Effector CD4-positive, alpha-beta T cell (primary cell): Measurements from ENCODE around the gene IQSEC2.

Source experiments
- DNase-seq: peaks from one replicate; pipeline ENCODE4 v3.0.0-alpha.2; 2020

IQSEC2 gene

DNA sequence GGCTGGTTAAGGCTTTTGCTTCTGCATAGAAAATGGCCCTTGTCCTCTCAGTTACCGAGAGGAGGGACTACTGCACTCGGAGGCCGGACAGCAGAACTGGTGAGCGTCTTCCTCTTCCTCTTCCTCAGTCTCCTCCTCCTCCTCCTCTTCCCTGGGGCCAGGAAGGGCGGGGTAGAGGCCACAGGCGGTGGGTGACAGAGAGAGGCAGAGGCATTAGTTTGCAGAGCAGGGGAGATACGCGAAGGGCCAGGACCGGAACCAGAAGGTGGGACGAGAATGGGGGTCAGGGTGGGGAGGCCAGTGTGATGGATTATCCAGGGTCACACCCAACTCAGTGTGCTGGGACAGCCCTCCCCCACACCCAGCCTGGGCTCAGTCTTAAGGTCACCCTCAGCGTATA, 14.5 kb downstream of the IQSEC2 start:
- no peak for DNase-seq

GRCh38 chrX:53265771-53266574, 15.4 kb downstream of the IQSEC2 start:
- no peak for DNase-seq

GRCh38 chrX:53263597-53264094, 17.7 kb downstream of the IQSEC2 start:
- no peak for DNase-seq

GRCh38 chrX:53262918-53263394, 18.4 kb downstream of the IQSEC2 start:
- DNase-seq: no peak

- DNase-seq: no peak
These were observed 19.0 kb downstream of the IQSEC2 start for GRCh38 chrX:53262189-53262917.

DNA sequence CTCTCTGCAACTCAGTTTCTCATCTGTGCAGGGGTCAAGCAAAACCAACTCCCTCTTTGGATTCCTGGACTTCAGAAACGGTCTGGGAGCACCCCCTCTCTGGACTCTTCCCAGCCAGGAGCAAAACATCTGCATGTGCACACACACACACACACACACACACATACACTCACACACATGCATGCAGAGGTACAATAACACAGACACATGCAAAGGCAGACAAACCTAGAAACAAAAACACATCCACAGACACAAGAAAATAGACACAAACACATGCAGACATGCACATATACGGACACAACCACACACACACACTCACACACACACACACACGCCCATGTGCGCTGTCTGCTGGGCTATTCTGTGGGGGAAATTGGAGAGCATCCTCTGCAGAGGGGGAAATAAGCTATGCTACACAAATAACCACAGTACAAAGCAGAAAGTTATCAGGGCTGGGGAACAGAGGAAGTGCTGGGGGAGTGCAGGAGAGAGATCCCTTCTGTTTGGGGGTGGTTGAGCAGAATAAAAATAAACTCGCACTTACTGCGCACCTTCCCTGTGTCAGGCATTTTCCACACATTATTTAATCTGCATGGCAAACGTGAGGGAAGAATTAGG, 19.9 kb downstream of the IQSEC2 start:
- DNase-seq: no peak

- no peak for DNase-seq
These were observed 20.5 kb downstream of the IQSEC2 start for GRCh38 chrX:53260836-53261235.

- DNase-seq: no peak
These were observed 23.5 kb downstream of the IQSEC2 start for GRCh38 chrX:53257670-53258423.

DNA sequence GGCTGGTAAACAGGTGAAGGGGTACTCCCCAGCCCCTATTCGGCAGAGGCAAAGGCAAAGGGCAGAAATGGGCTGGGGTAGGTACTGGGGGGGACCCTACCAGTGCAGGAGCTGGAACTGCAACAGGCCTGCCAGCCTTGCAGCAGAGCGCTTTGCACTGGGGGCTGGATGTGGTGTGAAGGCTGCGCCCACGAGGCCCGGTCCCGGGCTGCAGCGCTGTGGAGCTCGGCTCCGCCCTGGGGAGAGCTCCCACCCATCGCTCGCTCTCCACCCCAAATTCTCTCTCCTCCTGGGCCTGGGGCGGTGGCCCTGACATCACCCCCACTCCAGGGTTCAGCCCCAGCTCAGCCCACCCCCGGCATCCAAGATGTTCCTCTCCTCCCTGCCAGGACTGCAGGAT, 24.2 kb downstream of the IQSEC2 start:
- DNase-seq: no peak

DNA sequence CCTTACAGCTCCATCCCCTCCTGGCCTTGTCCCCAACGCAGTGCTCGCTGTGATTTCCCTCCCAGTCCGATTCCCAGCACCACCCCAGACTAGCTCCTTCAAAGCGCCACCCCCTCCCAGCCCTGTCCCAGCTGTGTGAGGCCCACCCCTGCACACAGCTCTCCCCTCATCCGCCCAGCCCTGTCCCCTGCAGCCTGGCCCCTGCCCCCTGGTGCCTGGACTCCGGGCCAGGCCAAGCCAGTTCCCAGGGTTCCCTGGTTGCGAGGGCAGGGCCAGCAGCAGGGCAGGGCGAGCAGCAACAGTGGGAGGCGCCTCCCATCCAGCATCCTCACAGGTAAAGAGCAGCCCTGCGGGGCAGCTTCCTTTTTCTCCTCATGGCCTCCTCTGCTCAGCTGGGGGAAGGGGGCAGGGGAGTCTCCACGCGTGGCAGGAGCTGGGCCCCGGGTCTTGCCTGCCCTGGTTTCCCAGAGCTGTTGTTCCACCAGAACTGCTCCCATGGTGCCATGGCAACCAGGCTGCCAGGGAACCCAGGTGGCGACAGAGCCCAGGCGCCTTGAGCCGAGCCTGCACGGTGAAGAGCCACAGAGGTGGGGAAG, 24.8 kb downstream of the IQSEC2 start:
- no peak for DNase-seq

DNA sequence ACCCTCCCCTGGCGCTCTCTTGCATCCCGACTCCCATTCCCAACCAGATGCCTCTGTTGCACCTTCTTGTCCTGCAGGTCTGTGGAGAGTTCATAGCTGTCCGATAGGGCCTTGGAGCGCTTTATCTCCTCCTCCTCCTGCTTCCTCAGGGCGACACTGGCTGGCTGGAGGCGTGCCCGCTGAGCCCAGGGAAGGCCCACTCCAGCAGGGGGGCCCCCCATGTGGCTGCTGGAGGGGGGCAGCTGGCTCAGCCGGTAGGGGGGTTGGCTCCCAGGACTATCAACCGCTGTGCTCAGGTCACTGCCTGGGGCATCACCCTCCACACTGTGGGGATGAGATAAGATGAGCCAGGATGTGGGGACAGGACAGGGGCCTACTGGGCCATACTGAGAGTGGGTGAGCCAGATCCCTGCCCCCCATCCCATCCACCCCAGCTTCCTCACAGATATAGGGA, 25.6 kb downstream of the IQSEC2 start:
- DNase-seq: no peak

- DNase-seq: no peak
These were observed 26.6 kb downstream of the IQSEC2 start for GRCh38 chrX:53254570-53255461.

- DNase-seq: no peak
These were observed 27.9 kb downstream of the IQSEC2 start for GRCh38 chrX:53253293-53254020.

GRCh38 chrX:53251307-53251706, 30.1 kb downstream of the IQSEC2 start:
- no peak for DNase-seq

DNA sequence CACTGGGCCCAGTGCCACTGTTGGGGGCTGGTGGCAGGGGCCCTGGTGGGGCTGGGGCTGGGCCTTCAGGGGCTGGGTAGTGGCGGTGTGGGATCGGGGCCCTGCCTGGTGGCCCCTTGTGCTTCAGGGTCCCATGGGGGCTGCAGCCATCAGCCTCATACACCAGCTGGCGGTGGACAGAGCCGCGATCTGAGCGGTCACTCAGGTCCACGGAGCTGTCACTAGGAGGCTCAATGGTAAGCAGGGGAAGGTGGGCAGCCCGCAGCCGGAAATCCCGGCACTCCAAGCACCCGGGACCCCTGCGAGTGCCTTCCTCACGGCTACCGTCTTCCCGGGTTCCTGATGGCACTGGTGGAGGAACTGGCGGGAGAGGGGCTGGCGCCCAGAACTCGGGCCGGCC, 30.8 kb downstream of the IQSEC2 start:
- no peak for DNase-seq

- no peak for DNase-seq
These were observed 31.9 kb downstream of the IQSEC2 start for GRCh38 chrX:53249408-53250042.

GRCh38 chrX:53247928-53248327, 33.5 kb downstream of the IQSEC2 start:
- no peak for DNase-seq

- DNase-seq: no peak
These were observed 35.2 kb downstream of the IQSEC2 start for GRCh38 chrX:53246231-53246630.

GRCh38 chrX:53244610-53245009, 36.8 kb downstream of the IQSEC2 start:
- DNase-seq: no peak

DNA sequence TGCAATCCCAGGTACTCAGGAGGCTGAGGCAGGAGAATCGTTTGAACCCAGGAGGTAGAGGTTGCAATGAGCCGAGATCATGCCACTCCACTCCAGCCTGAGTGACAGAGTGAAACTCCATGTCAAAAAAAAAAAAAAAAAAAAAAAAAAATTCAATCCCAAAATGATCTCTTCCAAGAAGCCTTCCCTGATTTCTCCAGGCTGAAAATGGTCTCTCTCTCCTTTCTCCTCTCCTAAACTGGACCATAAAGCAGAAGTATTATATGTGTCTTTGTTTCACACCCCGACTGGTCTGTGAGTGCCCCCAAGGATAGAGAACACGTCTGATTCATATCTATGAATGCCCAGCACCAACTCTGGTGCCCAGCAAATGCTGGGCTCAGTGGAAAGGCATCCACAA, 39.1 kb downstream of the IQSEC2 start:
- no peak for DNase-seq
